ENCODE data around the gene FALEC. TPM values are rescaled to one million over a fixed set of nuclear protein-coding genes. Genes with fewer than 3 reads are reported as not detected.

FALEC gene
- total and polyA plus RNA-seq, 9 of the 15 experiments (the other 6 are each of a cell fraction or from before 2014, with no cell fraction given), result 0.15 to 1.8 (median 0.53) TPM; not detected in 5

- TF ChIP-seq SNIP1 (IDR thresholded peaks at IDR 0.05; ENCODE audit: low read depth), result no peak
- no peak for TF ChIP-seq ZNF398 (CRISPR knock-in tag; IDR thresholded peaks at IDR 0.05)
- no peak for TF ChIP-seq PRMT5 (CRISPR knock-in tag; IDR thresholded peaks at IDR 0.05)
- TF ChIP-seq SP1 (CRISPR knock-in tag; IDR thresholded peaks at IDR 0.05), result peak; percentile 16; the same call in 1 of the 2 replicates
- no peak for TF ChIP-seq TGIF2 (CRISPR knock-in tag; IDR thresholded peaks at IDR 0.05)
- TF ChIP-seq HDAC8 (tag; IDR thresholded peaks at IDR 0.05), result no peak
- no peak; the same call in 1 of the 2 replicates for TF ChIP-seq CREB1 (IDR thresholded peaks at IDR 0.05)
- TF ChIP-seq CREB1 (CRISPR knock-in tag; IDR thresholded peaks at IDR 0.05), result no peak
- peak; percentile 43; the same call in 1 of the 2 replicates for TF ChIP-seq HIVEP1 (CRISPR knock-in tag; IDR thresholded peaks at IDR 0.05)
- TF ChIP-seq HNRNPH1 (optimal IDR thresholded peaks at IDR 0.05; ENCODE audit: low read depth, low read length), result no peak
- no peak for TF ChIP-seq KLF10 (CRISPR knock-in tag; IDR thresholded peaks at IDR 0.05)
- TF ChIP-seq PURB (CRISPR knock-in tag; IDR thresholded peaks at IDR 0.05; ENCODE audit: low read depth), result no peak
- TF ChIP-seq SIN3A (IDR thresholded peaks at IDR 0.05; ENCODE audit: borderline replicate concordance in 2 of 2, control insufficient read depth in 1 of 2, low read depth in 2 of 2, low read length in 2 of 2), result no peak; a peak in 1 of 4 replicates
- no peak for TF ChIP-seq TOE1 (IDR thresholded peaks at IDR 0.05; ENCODE audit: borderline replicate concordance)
- TF ChIP-seq TOE1 (CRISPR knock-in tag; IDR thresholded peaks at IDR 0.05; ENCODE audit: borderline replicate concordance, low read depth), result no peak
- TF ChIP-seq TFAM (CRISPR knock-in tag; conservative IDR thresholded peaks at IDR 0.05), result no peak
- 0 out of 2 replicates have a peak, but pooled peaks have one; percentile 39 for TF ChIP-seq RB1 (IDR thresholded peaks at IDR 0.05; ENCODE audit: low read depth)
- peak; percentile 83 for TF ChIP-seq RBFOX2 (IDR thresholded peaks at IDR 0.05; ENCODE audit: low read depth, low read length)
- TF ChIP-seq NR2C1 (IDR thresholded peaks at IDR 0.05), result no peak
- TF ChIP-seq NR2C1 (tag; IDR thresholded peaks at IDR 0.05), result 0 out of 2 replicates have a peak, but pooled peaks have one; percentile 22
- TF ChIP-seq NFRKB (IDR thresholded peaks at IDR 0.05; ENCODE audit: low read depth), result 0 out of 2 replicates have a peak, but pooled peaks have one; percentile 14
- no peak for TF ChIP-seq SAFB2 (IDR thresholded peaks at IDR 0.05; ENCODE audit: borderline replicate concordance, low read depth, low read length, severe bottlenecking)
- no peak for TF ChIP-seq ARID2 (IDR thresholded peaks at IDR 0.05)
- no peak for TF ChIP-seq MAFK (IDR thresholded peaks at IDR 0.05; ENCODE audit: low read length)
- TF ChIP-seq TARDBP (IDR thresholded peaks at IDR 0.05), result no peak
- no peak for TF ChIP-seq TCFL5 (CRISPR knock-in tag; conservative IDR thresholded peaks at IDR 0.05)
- no peak for TF ChIP-seq SMARCA4 (IDR thresholded peaks at IDR 0.05)
- TF ChIP-seq HMGXB4 (CRISPR knock-in tag; IDR thresholded peaks at IDR 0.05), result 0 out of 2 replicates have a peak, but pooled peaks have one; percentile 23
These were observed 33.3 kb downstream of the FALEC start, which contains the start of gene ADAMTSL4 (continued) for GRCh38 chr1:150548632-150549495.

All from K562 (cell line).